Memory B cell (primary cell): Measurements from ENCODE around the gene TEK.
"Not testable (repeated sequence)": the region's sequence is repeated elsewhere in the genome, so short reads cannot be mapped to it uniquely, and the experiment has no call there.

Source experiments
- ATAC-seq: fragments of 150-1000 bp; cut with Tn5 transposase; 2 replicates; pipeline ENCODE4 v1.10.0; 2021; ENCODE audit warnings: low read depth, mild to moderate bottlenecking, moderate library complexity
- DNase-seq, 2 donors: peaks; one replicate each; pipeline ENCODE4 v3.0.0; 2022; ENCODE audit warnings: low spot score in 2 of 2
- H3K27ac Mint-ChIP-seq: one replicate; pipeline ENCODE4 v1.8.0; 2022; ENCODE audit warnings: mild to moderate bottlenecking, moderate library complexity, mixed read lengths
- H3K27me3 Mint-ChIP-seq: one replicate; pipeline ENCODE4 v1.8.0; 2022; ENCODE audit warnings: mixed read lengths
- H3K36me3 Mint-ChIP-seq: one replicate; pipeline ENCODE4 v1.8.0; 2022; ENCODE audit warnings: mild to moderate bottlenecking, mixed read lengths
- H3K4me1 Mint-ChIP-seq: one replicate; pipeline ENCODE4 v1.8.0; 2022; ENCODE audit warnings: mixed read lengths
- H3K4me3 Mint-ChIP-seq: one replicate; pipeline ENCODE4 v1.8.0; 2022; ENCODE audit warnings: mild to moderate bottlenecking, moderate library complexity, mixed read lengths
- H3K9me3 Mint-ChIP-seq: one replicate; pipeline ENCODE4 v1.8.0; 2022; ENCODE audit warnings: mixed read lengths

TEK gene

DNA sequence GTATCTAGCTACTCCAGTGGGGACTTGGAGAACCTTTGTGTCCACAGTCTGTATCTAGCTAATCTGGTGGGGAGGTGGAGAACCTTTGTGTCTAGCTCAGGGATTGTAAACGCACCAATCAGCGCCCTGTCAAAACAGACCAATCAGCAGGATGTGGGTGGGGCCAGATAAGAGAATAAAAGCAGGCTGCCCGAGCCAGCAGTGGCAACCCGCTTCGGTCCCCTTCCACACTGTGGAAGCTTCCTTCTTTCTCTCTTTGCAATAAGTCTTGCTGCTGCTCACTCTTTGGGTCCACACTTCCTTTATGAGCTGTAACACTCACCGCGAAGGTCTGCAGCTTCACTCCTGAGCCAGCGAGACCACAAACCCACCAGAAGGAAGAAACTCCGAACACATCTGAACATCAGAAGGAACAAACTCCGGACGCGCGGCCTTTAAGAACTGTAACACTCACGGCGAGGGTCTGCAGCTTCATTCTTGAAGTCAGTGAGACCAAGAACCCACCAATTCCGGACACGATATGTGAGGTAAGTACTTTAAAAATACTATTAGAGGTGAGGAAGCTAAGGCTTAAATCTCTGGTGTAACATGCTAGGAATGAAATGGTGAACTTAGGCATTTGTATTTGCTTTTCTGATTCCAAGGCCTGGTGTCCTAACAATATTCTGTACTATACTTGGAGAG is 15.5 kb upstream of the TEK start:
- H3K4me3 Mint-ChIP-seq, ATAC-seq, H3K9me3 Mint-ChIP-seq, H3K36me3 Mint-ChIP-seq, DNase-seq, H3K4me1 Mint-ChIP-seq, H3K27ac Mint-ChIP-seq: not testable (repeated sequence)
- peaks cover 15% of the 10 kb centered on the region for H3K27me3 Mint-ChIP-seq

- no peaks in the 10 kb centered on the region for H3K4me1 Mint-ChIP-seq
- no peaks in the 10 kb centered on the region for H3K36me3 Mint-ChIP-seq
- no peak for ATAC-seq
- DNase-seq, result no peak
- H3K27ac Mint-ChIP-seq, result no peak overlapping the region
- H3K27me3 Mint-ChIP-seq, result peaks cover 15% of the 10 kb centered on the region
- H3K9me3 Mint-ChIP-seq, result no peaks in the 10 kb centered on the region
- no peak overlapping the region for H3K4me3 Mint-ChIP-seq
Observed at GRCh38 chr9:27094640-27095298, 14.3 kb upstream of the TEK start.

DNA sequence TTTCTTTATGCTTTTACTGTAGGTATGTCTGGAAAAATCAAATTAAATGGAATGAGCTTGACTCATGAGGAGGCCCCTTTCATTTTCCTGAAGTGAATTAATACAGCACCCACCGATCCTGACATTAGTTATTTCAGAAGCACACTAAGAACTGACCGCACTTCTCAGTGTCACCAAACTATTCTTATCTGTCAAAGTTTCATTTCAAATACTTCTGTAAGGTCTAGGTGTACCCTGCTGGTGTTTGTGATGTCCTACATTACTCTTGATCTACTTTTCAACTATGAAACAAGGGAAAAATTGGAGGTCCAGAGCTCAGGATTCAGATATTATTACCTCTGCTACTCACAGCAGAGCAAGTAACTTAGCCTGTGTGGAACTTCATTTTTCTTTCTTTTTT is 1.8 kb upstream of the TEK start:
- H3K4me3 Mint-ChIP-seq, result no peak overlapping the region
- ATAC-seq, result no peak

GRCh38 chr9:27109621-27110020 is 596 bp downstream of the TEK start:
- Mint-ChIP-seq H3K4me1 (no peaks in the 10 kb centered on the region), H3K27ac (no peak overlapping the region), H3K4me3 (no peak overlapping the region), H3K27me3 (peaks cover 1% of the 10 kb centered on the region), H3K36me3 (no peaks in the 10 kb centered on the region), H3K9me3 (peaks cover 2% of the 10 kb centered on the region)
- DNase-seq, result no peak
- ATAC-seq, result no peak

More for the DNA sequence above, 1.8 kb upstream of the TEK start:
- no peak overlapping the region for H3K27ac Mint-ChIP-seq
- peaks cover 2% of the 10 kb centered on the region for H3K9me3 Mint-ChIP-seq
- no peak for DNase-seq
- H3K27me3 Mint-ChIP-seq, result peaks cover 1% of the 10 kb centered on the region
- no peaks in the 10 kb centered on the region for H3K36me3 Mint-ChIP-seq
- no peaks in the 10 kb centered on the region for H3K4me1 Mint-ChIP-seq

DNA sequence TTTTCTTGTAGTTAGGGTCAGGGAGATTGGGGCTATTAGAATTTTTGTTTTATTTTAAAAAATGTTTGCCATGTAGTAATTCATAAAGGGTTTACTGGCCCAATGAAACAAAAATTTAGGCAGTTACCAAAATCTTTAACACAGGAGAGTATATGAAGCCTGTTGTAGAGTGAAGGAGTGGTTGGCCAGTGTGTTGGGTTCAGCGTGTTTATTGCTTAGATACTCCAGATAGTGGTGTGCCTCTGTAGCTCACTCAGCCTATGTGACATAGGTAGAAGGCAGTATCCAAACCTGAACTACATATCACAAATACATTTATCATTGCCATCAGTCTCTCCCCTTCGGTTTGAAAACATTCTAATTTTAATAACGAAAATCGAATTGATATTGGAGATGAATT is 1.2 kb downstream of the TEK start:
- DNase-seq, result no peak
- Mint-ChIP-seq H3K4me3 (no peak overlapping the region), H3K4me1 (no peaks in the 10 kb centered on the region), H3K36me3 (no peaks in the 10 kb centered on the region), H3K9me3 (peaks cover 2% of the 10 kb centered on the region), H3K27me3 (peaks cover 1% of the 10 kb centered on the region), H3K27ac (no peak overlapping the region)
- ATAC-seq, result no peak

- Mint-ChIP-seq H3K4me1 (no peaks in the 10 kb centered on the region), H3K36me3 (no peaks in the 10 kb centered on the region), H3K4me3 (no peak overlapping the region), H3K27ac (no peak overlapping the region), H3K27me3 (peaks cover 4% of the 10 kb centered on the region), H3K9me3 (no peaks in the 10 kb centered on the region)
- ATAC-seq, result no peak
- DNase-seq, result no peak
Observed at GRCh38 chr9:27112235-27112634, 3.2 kb downstream of the TEK start.

DNA sequence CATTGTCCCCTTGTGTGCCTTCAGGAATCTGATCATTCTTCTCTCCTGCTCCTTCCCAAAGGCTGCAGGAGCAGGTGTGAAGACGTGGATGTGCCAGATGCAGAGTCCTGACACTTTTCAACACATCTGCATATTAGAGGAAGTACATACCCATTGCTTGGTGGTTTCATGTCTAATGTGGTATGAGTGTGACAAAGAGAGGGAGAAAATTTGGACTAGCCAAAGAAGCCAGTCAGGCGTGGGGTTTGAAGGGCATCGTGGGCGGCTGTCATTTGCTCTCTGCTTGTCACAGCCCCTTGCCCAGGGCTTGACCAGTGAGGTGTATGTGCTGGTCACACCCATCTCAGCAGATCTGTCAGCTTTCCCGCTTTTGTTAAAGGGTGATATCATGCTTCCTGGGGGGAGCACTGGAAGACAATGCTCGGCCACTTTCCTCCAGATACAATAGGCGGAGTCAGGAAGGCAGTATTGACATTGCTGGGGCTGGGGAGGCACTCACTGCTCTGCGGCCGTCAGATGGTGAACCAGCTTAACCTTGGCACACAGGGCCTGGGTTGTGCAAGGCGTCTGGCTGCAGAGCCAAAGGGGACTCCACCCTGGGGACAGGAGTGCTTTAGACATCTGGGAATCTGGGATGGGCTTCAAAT is 8.6 kb downstream of the TEK start:
- peaks cover 7% of the 10 kb centered on the region for H3K27me3 Mint-ChIP-seq
- H3K36me3 Mint-ChIP-seq, result no peaks in the 10 kb centered on the region
- no peak overlapping the region for H3K4me3 Mint-ChIP-seq
- DNase-seq (no peak), ATAC-seq (no peak)
- no peaks in the 10 kb centered on the region for H3K9me3 Mint-ChIP-seq
- H3K4me1 Mint-ChIP-seq, result no peaks in the 10 kb centered on the region
- H3K27ac Mint-ChIP-seq, result no peak overlapping the region

GRCh38 chr9:27118916-27119315 is 9.9 kb downstream of the TEK start:
- H3K27ac Mint-ChIP-seq, result no peak overlapping the region
- H3K4me1 Mint-ChIP-seq, result no peaks in the 10 kb centered on the region

DNA sequence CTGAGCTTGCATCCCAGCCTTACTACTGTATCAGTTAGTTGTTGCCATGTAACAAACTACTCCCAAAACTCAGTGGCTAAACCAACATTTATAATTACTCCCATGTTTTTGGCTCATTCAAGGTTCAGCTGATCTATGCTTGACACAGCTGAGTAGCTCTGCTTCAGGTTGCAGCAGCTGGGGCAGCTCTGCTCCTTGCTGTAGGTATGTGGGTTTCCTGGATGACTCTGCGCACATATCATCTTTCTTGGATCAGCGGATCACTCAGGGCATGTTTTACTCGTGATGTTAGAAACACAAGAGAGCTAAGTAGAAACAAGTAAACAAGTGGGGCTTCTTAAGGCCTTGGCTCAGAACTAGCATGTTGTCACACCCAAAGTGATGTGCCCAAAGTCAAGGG is 15.1 kb downstream of the TEK start:
- DNase-seq (no peak), ATAC-seq (no peak)
- Mint-ChIP-seq H3K36me3 (no peaks in the 10 kb centered on the region), H3K4me3 (no peak overlapping the region), H3K9me3 (no peaks in the 10 kb centered on the region), H3K4me1 (no peaks in the 10 kb centered on the region), H3K27me3 (peaks cover 4% of the 10 kb centered on the region), H3K27ac (no peak overlapping the region)

More at GRCh38 chr9:27118916-27119315, 9.9 kb downstream of the TEK start:
- ATAC-seq (no peak), DNase-seq (no peak)
- Mint-ChIP-seq H3K27me3 (peaks cover 7% of the 10 kb centered on the region), H3K9me3 (no peaks in the 10 kb centered on the region), H3K36me3 (no peaks in the 10 kb centered on the region), H3K4me3 (no peak overlapping the region)

DNA sequence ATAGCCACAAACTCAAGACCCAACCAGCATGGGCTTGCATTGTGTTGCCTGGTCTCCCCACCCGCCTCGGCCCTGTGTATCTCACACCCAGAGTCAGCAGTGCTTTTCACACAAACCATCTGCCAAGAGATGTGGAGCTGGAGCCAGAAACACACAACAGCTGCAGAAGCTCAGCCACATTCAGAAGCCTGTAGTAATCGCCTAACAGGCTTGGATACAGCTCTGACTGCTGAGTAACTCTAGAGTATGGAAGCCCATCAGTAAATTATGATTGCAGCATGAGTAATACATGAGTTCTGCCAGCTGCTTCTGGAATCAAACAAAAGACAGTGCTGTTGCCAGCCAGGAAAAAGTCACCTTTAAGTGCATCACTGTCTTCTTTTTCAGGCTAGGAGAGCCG is 16.0 kb downstream of the TEK start:
- no peak for DNase-seq
- Mint-ChIP-seq H3K9me3 (no peaks in the 10 kb centered on the region), H3K4me1 (no peaks in the 10 kb centered on the region), H3K27me3 (peaks cover 4% of the 10 kb centered on the region), H3K36me3 (no peaks in the 10 kb centered on the region), H3K27ac (no peak overlapping the region), H3K4me3 (no peak overlapping the region)
- no peak for ATAC-seq

GRCh38 chr9:27125936-27126335 is 16.9 kb downstream of the TEK start:
- Mint-ChIP-seq H3K4me1 (no peaks in the 10 kb centered on the region), H3K4me3 (no peak overlapping the region), H3K36me3 (no peaks in the 10 kb centered on the region), H3K27me3 (peaks cover 4% of the 10 kb centered on the region), H3K27ac (no peak overlapping the region), H3K9me3 (no peaks in the 10 kb centered on the region)
- ATAC-seq (no peak), DNase-seq (no peak)

DNA sequence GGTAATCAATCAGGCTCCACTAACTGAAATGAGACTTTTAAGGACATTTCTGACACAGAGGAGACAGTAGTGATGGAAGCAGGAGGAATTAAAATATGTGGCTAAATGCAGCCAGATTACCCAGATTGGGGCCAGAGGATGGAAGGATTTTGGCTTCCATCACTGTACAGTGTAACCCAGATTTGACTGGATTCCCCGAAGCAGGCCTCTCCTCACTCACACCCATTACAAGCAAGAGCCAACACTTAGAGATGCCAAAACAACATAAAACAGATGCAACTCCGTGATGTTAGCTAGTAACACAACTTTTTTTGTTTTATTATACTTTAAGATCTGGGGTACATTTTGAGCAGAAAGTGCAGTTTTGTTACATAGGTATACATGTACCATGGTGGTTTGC is 17.6 kb downstream of the TEK start:
- no peaks in the 10 kb centered on the region for H3K9me3 Mint-ChIP-seq
- ATAC-seq (no peak), DNase-seq (no peak)
- no peak overlapping the region for H3K27ac Mint-ChIP-seq
- H3K4me1 Mint-ChIP-seq, result no peaks in the 10 kb centered on the region
- H3K27me3 Mint-ChIP-seq, result peaks cover 4% of the 10 kb centered on the region
- H3K36me3 Mint-ChIP-seq, result no peaks in the 10 kb centered on the region
- no peak overlapping the region for H3K4me3 Mint-ChIP-seq

- H3K27ac Mint-ChIP-seq, result no peak overlapping the region
- ATAC-seq, result no peak
Observed at GRCh38 chr9:27129221-27129620, 20.2 kb downstream of the TEK start.

GRCh38 chr9:27131731-27132130 is 22.7 kb downstream of the TEK start:
- DNase-seq (no peak), ATAC-seq (no peak)
- no peaks in the 10 kb centered on the region for H3K4me1 Mint-ChIP-seq
- H3K36me3 Mint-ChIP-seq, result no peaks in the 10 kb centered on the region
- H3K27me3 Mint-ChIP-seq, result peaks cover 1% of the 10 kb centered on the region
- no peak overlapping the region for H3K27ac Mint-ChIP-seq
- no peaks in the 10 kb centered on the region for H3K9me3 Mint-ChIP-seq
- no peak overlapping the region for H3K4me3 Mint-ChIP-seq

More at GRCh38 chr9:27129221-27129620, 20.2 kb downstream of the TEK start:
- H3K4me3 Mint-ChIP-seq, result no peak overlapping the region
- H3K4me1 Mint-ChIP-seq, result no peaks in the 10 kb centered on the region
- no peaks in the 10 kb centered on the region for H3K9me3 Mint-ChIP-seq
- H3K27me3 Mint-ChIP-seq, result no peaks in the 10 kb centered on the region
- DNase-seq, result no peak
- H3K36me3 Mint-ChIP-seq, result no peaks in the 10 kb centered on the region
